Astrocyte of the spinal cord (primary cell): ENCODE measurements around the gene FUZ.

Experiments used
- DNase-seq: peaks from one replicate; pipeline ENCODE4 v3.0.0; 2011; ENCODE audit warnings: low read depth, low spot score
- H3K4me3 ChIP-seq: 2 replicates; pipeline ENCODE4 v1.5.1; 2011; ENCODE audit warnings: low read depth, mild to moderate bottlenecking, low read length, moderate library complexity
- in situ Hi-C: cut with HindIII; loops from 2 replicates; pipeline ENCODE4 v1.10.0; 2017; ENCODE audit warnings: low sequenced_read_pairs
- TF ChIP-seq, protein P1 (sequence below): IDR thresholded peaks from 2 replicates; pipeline ENCODE4 v1.5.1; 2012; ENCODE audit warnings: low read depth, mild to moderate bottlenecking, low read length, inconsistent platforms

The FUZ gene

DNA sequence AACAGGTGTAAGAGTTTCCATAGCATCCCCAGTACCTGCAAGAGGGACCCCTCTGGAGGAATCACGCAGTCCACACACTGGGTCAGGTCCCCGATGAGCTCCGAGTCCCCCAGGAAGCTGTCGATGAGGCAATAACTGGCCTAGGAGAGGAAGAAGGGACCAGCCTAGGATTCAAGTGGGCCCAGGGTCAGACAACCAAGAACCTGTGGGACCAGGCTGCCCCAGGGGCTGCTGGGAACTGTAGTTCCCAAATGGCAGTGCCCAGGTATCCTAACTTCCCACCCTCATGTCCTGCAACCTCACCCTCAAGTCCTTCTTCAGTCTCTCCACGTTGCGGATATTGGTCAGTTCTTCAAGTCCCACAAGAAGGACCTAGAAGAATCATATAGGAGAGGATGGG is 1.8 kb downstream of the FUZ start:
- in situ Hi-C loops: no loop called here
- DNase-seq: no peak

DNA sequence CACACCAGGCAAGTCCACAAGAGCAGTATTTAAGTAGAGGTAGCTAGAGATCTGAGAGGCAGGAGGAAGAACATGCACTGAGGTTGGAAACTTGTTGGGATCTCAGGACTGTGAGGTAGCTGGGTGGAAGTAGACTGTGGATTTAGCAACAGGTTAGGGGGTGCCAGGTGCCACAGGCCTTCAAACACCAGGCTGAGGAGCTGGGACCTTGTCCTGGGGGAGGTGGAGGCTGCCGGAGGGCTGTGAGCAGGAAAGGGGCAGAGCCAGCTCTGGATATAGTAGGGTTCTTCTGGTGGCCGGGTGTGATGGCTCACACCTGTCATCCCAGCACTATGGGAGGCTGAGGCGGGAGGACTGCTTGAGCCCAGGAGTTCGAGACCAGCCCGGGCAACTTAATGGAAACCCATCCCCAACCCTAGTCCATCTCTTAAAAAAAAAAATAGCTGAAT is 3.1 kb downstream of the FUZ start:
- no peak overlapping the region for H3K4me3 ChIP-seq
- TF ChIP-seq, protein P1, sequence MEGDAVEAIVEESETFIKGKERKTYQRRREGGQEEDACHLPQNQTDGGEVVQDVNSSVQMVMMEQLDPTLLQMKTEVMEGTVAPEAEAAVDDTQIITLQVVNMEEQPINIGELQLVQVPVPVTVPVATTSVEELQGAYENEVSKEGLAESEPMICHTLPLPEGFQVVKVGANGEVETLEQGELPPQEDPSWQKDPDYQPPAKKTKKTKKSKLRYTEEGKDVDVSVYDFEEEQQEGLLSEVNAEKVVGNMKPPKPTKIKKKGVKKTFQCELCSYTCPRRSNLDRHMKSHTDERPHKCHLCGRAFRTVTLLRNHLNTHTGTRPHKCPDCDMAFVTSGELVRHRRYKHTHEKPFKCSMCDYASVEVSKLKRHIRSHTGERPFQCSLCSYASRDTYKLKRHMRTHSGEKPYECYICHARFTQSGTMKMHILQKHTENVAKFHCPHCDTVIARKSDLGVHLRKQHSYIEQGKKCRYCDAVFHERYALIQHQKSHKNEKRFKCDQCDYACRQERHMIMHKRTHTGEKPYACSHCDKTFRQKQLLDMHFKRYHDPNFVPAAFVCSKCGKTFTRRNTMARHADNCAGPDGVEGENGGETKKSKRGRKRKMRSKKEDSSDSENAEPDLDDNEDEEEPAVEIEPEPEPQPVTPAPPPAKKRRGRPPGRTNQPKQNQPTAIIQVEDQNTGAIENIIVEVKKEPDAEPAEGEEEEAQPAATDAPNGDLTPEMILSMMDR: no peak
- in situ Hi-C loops: no loop called here
- no peak for DNase-seq

More for the DNA sequence above, 1.8 kb downstream of the FUZ start:
- no peak overlapping the region for H3K4me3 ChIP-seq
- TF ChIP-seq, protein P1: no peak

DNA sequence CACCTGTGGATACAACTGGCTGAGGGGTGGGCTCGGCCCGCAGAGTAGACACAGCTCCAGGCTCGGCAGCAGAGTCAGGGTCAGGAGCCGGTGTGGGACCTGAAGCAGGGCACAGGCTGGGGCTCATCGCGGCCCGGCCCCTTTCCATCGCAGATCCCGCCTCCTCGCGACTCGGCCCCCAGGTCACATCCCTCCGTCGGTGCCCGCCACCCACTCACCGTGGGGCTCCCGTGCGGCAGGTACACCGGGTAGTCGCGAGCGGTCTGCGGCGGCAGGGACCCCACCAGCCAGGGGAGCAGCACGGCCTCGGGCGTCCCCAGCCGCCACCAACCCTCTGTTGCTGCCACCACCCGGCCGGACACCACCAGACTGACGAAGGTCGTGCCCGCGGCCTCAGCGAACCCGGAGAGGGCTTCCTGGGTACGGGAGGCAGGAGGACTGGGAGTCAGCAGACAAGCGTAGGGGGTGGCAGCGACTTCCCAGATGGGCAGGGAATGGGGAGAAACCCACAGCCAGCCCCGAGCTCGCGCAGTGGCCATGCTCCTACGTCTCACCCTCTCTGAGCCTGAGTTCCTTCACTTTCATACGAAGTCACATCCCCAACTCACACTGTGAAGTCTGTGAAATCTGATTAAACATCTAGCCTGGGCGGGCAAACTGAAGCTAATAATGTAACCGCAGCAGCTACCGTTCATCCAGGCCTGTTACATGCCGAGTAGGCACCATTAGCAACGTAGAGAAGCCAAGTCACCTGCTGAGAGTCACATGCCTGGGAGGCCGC is 3.7 kb downstream of the FUZ start:
- in situ Hi-C loops: no loop called here
- TF ChIP-seq, protein P1: no peak
- DNase-seq: peak; percentile 57
- H3K4me3 ChIP-seq: peak overlapping the region; percentile 62

DNA sequence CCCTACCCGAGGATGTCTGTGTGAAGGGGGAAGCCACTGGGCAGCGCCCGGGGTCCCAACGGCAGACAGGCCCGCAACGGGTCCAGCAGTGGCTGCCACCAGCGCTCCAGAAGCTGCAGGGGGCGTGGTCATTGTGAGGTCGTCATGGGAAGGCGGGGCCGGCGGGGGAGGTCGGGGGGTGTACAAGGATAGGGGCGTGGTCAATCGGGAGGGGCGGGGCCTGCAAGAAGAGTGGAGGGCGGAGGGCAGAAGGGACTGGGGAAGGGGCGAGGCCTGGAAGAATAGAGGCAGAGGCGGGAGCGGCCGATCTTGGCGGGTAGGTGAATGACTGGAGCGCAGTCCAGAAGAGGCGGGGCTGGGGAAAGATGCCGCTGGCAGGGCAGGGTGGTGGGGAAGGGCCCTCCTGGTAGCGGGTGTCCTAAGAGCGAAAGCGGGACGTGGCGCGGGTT is 4.4 kb downstream of the FUZ start:
- peak; percentile 82 for DNase-seq
- in situ Hi-C loops: no loop called here
- TF ChIP-seq, protein P1: no peak
- H3K4me3 ChIP-seq: peak overlapping the region; percentile 62

DNA sequence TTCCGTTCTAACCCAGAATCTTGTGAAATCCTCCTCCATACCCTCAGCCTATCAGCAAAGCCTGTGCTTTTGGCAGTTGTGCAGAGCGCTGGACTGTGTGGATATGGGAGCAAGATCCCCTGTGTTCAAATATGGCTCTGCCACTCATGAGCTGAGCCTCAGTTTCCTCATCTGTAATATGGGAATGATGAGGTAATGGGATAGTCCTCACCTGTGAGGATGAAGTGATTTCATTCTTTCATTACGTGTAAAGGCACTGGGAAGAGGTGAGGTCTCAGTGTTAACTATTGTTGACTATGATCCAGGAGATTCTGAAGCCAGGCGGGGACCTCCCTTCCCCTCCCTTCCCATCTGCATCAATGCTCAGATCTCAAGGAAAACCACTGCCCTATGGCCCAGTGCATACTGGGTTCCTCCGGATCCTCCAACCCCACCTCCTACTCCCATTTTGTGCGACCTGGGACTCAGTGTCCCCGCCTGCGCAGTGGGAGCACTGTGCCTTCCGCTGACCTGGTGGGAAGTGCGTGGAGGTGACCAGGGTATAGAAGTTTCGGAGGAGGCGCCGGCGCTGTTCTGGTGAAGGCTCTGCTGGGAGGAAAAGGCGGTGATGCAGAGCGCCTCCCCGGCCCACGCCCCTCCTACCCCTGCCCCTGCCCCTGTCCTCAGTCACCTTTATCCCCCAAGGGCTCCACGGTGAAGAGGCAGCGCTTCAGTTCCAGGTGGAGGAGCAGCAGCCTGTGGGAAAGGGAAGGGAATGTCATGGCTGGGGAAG is 5.0 kb downstream of the FUZ start:
- DNase-seq: no peak
- TF ChIP-seq, protein P1: no peak
- in situ Hi-C loops: no loop called here
- H3K4me3 ChIP-seq: no peak overlapping the region

DNA sequence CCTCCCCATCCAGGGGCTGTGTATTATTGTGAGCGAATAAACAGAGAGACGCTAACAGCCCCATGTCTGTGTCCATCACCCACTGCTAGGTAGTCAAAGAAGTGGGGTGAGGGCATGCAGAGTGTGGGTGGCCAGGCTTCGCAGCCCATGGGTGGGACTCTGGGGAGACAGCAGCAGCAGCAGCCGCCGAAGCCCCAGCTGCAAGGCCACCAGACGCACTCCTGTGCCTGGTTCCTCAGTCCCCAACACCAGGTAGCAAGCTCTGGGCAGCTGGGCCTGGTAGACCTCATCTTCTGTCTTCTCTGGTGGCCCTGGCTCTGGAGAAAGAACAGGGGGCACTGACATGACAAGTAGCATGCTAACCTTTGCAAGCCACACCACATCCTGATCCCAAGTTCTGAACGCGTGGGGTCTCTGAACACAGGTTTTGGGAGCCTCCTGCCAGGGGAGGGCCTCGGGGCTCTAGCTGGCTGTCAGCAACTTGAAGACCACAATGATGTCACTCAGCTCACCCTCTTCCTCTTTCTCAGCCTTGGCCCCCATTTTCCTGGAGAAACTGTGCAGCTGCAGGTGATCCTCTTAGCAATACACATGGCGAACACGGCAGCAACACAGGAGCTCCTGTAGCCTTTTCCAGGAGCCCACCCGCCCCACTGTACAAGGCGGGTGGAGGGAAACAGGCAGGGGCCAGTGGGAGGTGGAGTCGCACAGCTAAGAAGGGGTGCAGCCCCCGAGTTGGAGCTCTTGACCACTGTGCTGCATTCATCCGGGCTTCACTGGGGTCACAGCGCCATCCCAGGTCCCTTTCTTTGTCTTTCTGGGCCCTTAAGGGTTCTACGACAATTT is 5.8 kb downstream of the FUZ start:
- in situ Hi-C loops: no loop called here
- TF ChIP-seq, protein P1: no peak
- no peak for DNase-seq
- no peak overlapping the region for H3K4me3 ChIP-seq
